GM12872 (cell line): Measurements from ENCODE around the gene VEZF1.

Experiments used
- CTCF ChIP-seq: IDR thresholded peaks from 3 replicates; pipeline ENCODE4 v1.5.1; 2011; ENCODE audit warnings: low read depth, mild to moderate bottlenecking, low read length, moderate library complexity; ENCODE audit not compliant: insufficient read depth

The VEZF1 gene

GRCh38 chr17:57984936-57985674 is 2.9 kb downstream of the VEZF1 start:
- TF ChIP-seq CTCF = no peak

DNA sequence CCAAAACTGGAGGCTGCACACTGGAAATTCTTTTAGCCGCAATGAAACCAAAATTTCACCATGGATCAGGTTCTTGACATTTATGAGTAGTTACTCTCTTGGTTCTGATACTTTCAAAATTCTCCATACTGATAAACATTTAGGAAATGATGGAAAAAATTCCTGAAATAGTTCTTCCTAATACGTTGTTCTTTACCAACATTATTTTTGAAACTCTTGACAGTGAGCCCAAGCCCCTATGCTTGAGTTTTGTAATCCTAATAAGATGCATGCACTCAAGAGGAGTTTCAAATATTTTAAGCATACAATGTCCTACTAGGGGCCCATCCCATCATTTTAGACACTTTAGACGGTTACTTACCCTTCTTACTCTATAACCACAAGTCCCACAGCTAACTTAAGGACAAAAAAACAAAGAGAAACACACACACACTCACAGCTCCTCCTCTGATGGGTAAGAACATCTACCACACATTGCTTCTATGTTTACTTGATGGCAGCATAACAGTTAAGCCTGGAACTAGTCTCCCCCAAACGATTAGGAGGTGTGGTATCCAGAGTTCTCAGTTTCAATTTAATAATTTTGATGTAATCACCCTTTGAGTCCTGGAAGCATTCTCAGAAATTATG is 3.7 kb downstream of the VEZF1 start:
- no peak for TF ChIP-seq CTCF

- no peak for TF ChIP-seq CTCF
These were observed 4.6 kb downstream of the VEZF1 start for GRCh38 chr17:57983446-57983845.

GRCh38 chr17:57982452-57983170 is 5.4 kb downstream of the VEZF1 start:
- no peak for TF ChIP-seq CTCF

- no peak for TF ChIP-seq CTCF
These were observed 7.5 kb downstream of the VEZF1 start for GRCh38 chr17:57980522-57980921.

DNA sequence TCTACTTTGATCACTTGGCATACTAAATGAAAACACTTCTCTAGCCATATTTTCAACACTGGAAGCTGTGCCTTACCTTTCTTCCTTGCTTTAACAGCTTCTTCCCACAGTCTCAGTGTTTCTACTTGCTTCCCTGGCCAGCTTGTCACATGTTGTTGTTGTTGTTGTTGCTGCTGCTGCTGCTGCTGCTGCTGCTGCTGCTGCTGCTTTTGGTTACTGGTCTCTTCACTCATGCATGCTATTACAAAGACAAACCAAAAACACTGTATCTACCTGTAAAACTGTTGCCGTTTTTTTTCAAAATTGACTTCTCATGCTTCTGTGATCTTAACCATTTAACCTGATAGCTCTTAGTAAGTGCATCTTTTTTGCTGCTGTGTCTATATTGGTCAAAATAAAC is 9.0 kb downstream of the VEZF1 start:
- no peak for TF ChIP-seq CTCF

DNA sequence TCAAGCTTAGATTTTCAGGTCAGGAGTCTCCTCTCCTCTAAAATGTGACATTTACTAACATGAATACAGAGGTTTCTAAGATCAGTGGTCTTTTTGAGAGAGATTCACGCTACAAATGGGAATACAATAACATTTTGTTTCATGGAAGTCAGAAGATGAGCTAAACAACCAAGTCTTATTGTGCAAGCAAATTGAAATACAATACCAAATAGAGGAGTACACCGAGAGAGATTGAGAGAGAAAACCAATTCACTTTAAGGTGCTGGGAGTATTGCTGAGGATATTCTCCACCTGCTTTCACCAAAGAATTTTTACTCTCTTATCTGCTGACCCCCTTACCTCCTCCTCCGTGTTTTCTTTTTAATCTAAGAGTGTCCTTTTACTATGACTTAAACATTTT is 11.5 kb downstream of the VEZF1 start:
- no peak for TF ChIP-seq CTCF
